ENCODE results near the gene LRRC46. TPM values are rescaled to one million over a fixed set of nuclear protein-coding genes. Genes with fewer than 3 reads are reported as not detected.
A peak's percentile ranks its signal among the peaks of the same experiment; 100 is the strongest.

The LRRC46 gene
- total RNA-seq, 1 donor from 2014 or later, result 2.4 TPM

- DNase-seq (ENCODE audit: low spot score), result peak; percentile 57
Measured at GRCh38 chr17:47850692-47851573, 19.5 kb downstream of the LRRC46 start, which contains the start of gene SP6. TSS of gene SP6 (minus strand) at chr17:47851163. CDS start at chr17:47848429, 2,734 bp downstream.

DNA sequence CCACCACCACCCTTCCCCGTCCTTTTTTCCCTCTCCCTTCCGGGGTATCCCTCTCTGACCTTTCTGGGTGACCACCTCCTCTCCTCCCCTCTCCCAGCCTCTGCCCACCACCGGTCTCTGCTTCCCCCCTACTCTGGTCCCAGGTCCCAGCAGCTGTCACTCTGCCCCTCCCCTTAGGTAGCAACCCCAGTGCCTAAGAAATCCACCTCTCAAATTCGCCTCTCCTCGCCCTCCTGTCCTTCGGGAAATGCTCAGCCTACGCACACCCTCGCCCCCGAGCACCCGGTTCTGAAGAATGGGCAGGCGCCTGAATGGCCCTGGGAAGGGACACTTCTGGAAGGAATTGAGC, 20.3 kb downstream of the LRRC46 start:
- DNase-seq (ENCODE audit: low spot score), result no peak

DNA sequence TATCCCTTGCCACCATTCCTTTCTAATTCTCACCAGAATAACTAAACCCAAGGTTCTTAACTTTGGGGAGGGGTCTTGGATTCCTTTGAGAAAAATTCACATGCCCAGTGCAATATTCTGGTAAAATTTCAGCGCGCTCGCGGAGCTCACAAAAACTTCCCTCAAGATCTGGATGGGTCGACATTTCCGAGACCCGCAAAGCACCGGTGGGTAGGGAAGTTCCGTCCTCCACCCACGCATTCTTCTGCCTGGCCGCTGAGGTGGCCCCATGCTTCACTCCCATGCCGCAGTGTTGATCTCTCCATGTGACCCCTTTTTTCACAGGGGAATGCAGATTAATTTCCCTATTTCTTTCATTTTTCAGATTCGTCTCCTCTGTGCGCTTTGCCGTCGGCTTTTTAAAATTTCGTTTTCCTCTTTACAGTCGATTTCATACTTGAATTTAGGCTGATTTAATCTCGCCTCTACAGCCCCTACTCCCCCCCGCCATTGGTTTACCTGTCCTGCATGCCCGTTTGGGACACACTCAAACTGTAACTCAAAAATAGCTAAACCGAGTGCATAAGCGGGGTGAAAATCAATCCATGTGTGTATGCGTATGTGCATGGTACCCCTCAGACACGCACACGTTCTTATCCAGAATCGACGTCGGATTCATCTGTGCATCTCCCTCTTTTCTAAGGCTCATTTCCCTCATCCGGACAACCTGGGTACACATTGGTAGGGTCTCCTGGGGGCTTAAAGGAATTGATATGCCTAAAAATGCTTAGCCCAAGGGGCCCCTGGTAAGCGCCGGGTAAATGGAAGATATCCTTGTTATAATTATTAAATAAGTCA, 20.9 kb downstream of the LRRC46 start:
- no peak for DNase-seq (ENCODE audit: low spot score)

DNA sequence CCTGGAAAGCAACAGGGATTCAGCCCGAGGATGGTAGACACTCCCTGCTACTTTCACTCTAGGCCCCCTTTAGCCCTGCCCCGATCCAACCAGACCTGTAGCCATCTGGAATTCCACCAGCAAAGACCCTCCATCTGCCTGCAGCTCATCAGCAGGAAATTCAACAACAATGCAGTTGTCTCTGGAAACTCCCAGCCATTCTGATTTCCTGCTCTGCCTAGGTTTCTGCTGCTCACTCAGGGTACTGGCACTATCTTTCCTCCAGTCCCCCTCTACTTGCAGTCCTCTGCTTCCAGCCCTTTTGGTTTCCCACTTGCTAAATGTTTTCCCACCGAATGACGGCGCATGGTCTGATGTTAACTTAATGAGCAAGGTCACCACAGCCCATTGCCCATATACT, 22.1 kb downstream of the LRRC46 start:
- DNase-seq (ENCODE audit: low spot score), result no peak

DNA sequence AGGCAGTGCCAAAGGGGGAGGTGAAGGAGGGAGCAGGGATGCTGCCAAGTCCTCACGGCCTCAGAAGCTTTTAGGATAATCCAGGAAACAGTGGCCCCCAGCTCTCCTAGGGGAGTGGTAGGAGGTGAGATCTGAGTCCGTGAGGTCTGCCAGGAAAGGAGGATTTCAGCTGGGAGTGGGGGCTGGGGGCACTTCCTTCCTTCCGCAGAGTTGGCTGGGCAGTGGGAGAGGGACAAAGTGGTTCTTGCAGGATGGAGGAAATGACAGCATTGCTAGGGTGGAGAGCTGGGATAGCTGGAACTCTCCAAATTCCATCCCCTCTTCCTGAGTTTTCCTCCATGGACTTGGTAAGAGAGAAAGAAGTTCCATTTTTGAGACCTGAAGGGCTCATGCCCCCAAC, 24.3 kb downstream of the LRRC46 start:
- DNase-seq (ENCODE audit: low spot score), result no peak

GRCh38 chr17:47856830-47857229, 25.4 kb downstream of the LRRC46 start:
- DNase-seq (ENCODE audit: low spot score), result no peak

DNA sequence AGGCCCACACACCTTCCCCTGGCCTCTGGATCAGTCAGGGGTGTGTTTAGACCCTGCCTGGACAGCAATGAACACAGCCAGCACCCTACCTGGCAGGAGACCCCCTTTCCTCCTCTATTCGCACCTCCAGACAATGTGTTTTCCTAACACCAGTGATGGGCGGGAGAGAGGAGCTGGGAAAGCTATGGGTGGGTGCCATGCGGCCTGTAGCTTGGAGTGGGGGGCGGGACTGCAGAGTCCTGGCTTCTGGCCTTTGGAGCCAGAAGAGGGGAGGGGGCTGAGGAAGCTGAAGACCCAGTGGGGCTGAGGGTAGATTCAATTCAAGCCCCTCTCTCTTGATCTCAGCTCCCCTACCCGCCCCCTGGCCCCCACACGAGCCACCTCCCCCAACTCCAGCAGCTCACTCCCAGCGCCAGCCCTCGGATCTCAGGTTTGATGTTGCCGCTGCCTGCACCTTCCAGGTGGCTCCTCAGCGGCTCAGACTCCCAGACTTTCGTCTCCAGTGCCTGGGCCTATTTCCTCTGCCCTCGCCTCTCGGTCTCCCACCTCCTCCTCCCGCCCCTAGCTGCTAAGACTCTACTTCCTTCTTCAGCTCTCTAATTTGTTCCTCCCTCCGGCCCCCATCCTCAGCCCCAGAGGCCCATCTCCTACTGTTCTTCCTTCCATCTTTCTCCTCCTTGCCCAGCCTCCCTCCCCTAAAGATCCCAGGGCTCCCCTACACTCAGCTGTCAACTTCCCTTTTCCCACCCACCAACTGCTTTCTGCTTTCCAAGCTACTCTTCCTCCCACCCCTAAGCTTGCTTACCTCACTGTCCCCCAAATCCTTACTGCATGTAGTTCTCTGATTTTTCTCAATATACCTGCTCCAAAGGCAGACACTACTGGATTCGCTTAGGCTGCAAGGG, 26.3 kb downstream of the LRRC46 start:
- DNase-seq (ENCODE audit: low spot score), result no peak

DNA sequence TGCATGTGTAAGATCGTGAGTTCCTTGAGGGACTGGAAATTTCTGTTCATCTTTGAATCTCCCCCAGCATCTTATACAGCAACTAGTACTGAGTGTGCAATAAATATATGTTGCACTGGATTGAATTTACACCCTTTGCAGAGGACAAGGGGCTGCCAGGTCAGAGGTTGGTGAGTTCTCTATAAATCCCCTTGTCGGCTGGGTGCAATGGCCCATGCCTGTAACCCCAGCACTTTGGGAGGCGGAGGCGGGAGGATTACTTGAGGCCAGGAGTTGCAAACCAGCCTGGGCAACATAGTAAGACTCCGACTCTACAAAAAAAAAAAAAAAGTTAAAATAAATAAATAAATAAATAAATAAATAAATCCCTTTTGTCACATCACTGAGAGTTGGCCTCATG, 28.9 kb downstream of the LRRC46 start:
- no peak for DNase-seq (ENCODE audit: low spot score)

- no peak for DNase-seq (ENCODE audit: low spot score)
Measured at GRCh38 chr17:47862621-47863440, 31.4 kb downstream of the LRRC46 start.

DNA sequence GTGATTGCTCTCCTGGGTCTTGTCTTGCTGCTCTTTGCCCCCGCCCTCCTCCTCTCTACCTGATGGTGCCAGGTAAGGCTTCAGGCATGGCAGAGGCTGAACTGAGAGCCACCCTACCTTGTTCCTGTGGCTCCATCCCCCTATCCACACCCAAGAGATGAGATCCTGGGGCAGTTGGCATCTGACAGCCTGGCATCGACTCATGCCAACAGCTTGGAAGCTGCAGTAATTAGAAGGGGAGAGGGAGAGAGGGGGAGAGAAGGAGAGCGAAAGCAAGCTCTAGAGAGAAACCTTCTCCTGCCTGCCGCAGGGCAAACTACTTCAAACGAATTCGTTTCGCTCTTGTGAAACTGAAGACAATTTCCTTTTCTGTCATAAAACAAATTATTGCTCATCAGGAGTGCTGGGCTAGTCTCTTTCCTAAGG, 33.3 kb downstream of the LRRC46 start:
- DNase-seq (ENCODE audit: low spot score), result no peak

DNA sequence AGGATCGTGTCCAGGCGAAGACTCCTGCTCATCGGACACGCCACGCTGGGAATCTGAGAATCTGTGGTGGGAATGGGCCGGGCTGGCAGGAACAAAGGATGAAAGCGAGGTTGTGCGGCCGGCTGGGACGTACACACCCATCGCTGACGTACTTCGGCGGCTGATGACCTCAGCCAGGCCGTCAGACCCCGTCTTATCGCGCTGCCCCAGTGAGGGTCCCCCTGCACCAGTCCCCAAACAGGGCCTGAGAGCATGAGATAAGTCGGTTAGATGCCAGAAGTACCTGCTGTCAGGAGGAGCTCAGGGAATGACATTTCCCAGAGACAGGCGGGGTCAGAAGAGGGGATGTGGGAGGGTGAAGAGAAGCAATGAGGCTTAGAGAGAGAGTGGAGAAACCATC, 35.5 kb downstream of the LRRC46 start:
- DNase-seq (ENCODE audit: low spot score), result peak; percentile 35

DNA sequence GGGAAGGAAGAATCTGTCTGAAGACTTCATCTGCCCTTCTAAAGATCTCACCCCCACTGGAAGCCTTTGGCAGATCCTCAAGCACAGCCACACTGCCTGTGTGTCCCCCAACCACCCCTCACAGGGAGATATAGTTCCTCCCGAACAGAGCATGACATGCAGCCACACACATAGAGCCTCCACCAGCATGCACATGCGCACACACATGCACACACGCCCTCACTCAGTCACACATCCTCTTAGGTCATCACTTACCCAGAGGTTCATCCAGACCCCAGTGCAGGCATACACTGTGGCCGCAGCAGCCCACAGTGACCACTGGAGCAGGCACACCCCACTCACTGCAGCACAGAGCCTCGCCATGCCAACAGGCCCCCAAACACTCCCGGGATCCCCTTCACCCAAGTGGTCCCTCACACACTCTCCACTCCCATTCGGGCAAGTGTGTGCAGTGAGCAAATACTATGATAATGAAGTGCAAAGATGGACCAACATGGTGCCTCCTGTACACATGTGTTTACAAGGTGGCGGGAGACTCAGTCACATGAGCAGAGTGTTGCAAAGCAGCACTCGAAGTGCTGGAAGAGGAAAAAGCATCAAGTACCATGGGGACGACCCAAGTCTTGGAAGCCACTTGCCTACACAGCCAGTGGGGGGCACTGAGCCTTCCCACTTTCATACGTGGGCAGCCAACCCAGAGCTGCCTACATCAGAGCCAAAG, 36.5 kb downstream of the LRRC46 start:
- DNase-seq (ENCODE audit: low spot score), result no peak

DNA sequence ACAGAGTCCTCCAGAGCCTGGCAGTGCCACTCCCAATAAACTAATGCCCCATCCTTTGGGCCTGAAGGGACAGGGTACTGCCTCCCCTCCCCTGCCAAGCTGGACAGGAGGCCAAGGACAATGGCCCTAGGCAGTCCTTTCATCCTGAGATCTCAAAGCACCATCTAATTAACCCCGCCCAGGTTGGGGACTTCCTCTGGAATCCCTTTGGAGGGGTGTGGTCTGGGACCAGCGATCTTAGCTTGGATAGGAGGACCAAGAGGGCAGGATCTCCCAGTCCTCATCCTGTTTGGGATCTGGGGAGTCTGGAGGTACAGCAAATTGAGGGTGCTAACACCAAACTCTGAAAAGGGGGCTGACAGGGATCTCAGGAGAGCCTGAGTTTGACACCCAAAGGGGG, 37.6 kb downstream of the LRRC46 start:
- DNase-seq (ENCODE audit: low spot score), result no peak

GRCh38 chr17:47870056-47870455, 38.6 kb downstream of the LRRC46 start:
- no peak for DNase-seq (ENCODE audit: low spot score)

DNA sequence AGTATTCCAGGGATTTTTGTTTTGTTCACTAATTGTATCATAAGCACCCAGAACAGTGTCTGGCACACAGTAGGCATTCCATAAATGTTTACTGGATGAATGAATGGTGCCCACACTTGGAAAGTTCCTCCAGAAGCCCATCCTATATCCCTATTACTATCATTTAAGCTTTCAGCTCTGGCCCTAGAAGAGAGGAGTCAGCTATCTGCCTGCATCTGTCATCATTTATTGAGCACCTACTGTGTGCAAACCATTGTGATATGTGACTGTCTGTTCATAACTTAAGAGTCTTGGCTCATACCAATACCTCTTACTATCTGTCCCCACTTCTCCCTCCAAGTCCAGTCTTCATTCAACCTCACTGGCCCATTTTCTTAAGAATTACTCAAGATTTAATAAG, 39.6 kb downstream of the LRRC46 start:
- DNase-seq (ENCODE audit: low spot score), result no peak

- DNase-seq (ENCODE audit: low spot score), result no peak
Measured at GRCh38 chr17:47872019-47872650, 40.7 kb downstream of the LRRC46 start.

DNA sequence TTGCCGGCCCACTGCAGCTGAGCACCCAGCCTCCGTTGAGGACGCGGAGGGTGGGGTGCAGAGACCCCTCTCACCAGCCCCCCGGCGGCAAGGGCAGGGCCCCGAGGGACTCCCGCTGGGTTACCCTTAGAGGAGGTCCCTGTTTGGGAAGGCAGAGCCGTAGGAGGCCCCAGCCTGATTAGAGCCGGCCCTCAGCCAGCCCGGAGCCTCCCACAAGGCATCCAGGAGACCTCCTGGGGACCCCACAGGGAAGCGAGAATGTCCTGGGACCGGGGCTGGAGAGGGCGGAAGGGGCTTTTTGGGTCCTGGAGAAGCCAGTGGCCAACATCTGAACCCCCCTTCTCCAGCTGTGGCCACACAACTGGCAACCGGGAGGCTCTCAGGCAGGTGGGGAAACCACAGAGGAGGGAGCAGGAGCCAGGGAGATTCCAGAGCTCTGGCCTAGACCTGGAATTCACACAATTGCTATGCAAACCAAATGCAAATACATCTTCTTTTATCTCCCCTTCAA, 41.2 kb downstream of the LRRC46 start:
- DNase-seq (ENCODE audit: low spot score), result no peak

DNA sequence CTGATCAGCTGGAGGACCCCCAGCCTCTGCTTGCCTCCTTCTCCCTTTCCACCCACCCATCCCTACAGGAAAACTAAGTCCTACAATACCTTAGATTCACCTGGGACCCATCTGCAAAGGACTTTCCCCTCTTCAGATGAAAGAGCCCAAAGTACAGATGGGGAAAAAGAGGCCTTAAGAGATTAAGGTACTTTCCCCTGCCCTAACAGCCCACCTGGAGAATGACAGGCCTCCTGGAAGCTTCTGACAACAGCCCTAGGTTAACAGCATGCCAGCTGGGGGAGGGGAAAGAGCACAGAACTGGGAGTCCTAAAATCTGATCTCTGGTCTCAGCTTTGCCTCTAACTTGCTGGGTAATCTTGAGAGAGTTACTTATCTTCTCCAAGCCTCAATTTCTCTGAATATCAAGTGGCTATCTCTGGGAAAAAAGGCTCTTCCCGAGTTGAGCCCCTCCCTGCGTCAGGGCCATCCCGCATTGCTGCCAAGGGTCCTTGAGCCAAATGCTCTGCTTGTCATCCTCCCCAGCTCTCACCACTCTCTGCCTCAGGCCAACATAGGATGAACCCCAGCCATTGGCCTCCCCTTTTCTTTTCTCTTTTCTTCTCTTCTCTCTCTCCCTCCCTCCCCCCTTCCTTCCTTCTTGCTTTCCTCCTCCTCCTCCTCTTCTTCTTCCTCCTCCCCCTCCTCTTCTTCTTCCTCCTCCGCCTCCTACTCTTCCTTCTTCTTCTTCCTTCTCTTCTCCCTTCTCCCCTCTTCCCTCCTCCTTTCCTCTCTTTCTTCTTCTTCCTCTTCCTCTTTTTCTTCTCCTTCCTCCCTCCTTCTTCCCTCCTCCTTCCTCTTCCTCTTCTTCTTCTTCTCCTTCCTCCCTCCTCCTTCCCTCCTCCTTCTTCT, 42.0 kb downstream of the LRRC46 start:
- DNase-seq (ENCODE audit: low spot score), result no peak

All from umbilical cord (tissue), 2 donors.